D721Med (cell line): ENCODE data around the gene TMEM117.
"Not testable (repeated sequence)": the region's sequence is repeated elsewhere in the genome, so short reads cannot be mapped to it uniquely, and the experiment has no call there.

Experiments
- DNase-seq: peaks from one replicate; pipeline ENCODE4 v3.0.0; 2011; ENCODE audit warnings: low spot score; ENCODE audit not compliant: insufficient read length
- FAIRE-seq: peaks from 2 replicates; lab custom pipeline; 2011; peaks lifted over from hg19 to GRCh38; lab: Jason Lieb, UNC
- CTCF ChIP-seq: IDR thresholded peaks from 2 replicates; pipeline ENCODE4 v1.5.1; 2012; ENCODE audit warnings: mild to moderate bottlenecking, control low read depth; ENCODE audit not compliant: insufficient read depth; ENCODE audit errors: missing control alignments

The TMEM117 gene

GRCh38 chr12:44029194-44029593 is 193.3 kb downstream of the TMEM117 start:
- no peak for FAIRE-seq
- TF ChIP-seq CTCF: no peak
- no peak for DNase-seq

DNA sequence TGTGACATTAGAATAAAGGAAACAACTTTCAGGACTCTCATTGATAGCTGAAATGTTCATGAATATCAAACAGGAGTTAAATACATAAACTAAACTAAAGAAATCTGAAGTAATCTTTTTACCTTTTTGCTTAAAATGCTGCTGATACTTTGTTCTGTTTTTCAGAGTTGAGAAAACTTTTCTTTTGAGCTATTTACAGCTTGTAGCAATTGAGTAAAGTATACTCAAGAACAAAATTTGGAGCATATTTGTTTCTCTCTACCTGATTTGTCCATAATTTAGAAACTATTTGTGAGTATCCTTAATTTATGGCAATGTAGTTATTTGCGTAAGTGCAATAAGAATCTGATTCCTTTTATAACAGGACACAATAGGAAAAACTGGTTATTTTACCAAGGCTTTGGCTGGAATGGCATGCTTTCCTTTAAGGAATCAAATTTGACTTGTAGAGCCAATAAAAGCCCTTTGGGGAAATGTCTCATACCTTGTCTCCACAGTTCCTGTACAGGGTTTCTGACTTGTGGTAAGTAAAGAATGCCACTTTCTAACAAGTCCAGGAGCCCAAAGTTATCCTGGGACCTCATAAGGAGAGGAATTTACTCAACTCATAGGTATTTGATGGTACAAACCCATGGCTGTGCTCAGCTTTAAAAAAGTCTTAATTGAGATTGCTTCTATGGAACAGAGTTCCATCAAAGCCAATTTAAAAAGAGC is 195.7 kb downstream of the TMEM117 start:
- no peak for FAIRE-seq
- DNase-seq: no peak
- TF ChIP-seq CTCF: no peak

DNA sequence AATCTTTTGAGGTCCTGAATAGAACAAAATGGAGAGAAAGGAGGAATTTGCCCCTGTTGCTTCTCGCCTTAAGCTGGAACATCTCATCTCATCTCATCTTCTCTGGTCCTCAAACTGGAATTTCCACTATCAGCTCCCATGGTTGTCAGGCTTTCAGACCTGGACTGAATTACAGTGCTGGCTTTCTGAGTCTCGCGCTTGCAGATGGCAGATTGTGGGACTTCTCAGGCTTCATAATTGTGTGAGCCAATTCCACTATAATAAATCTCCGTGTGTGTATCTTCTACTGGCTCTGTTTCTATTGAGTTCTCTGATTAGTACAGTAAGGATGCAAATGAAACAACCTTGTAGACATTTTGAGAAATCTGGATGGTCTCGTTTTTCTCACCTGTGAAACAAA is 199.0 kb downstream of the TMEM117 start:
- FAIRE-seq: no peak
- TF ChIP-seq CTCF: no peak
- no peak for DNase-seq

GRCh38 chr12:44036875-44037443 is 201.1 kb downstream of the TMEM117 start:
- DNase-seq (no peak), FAIRE-seq (no peak)
- TF ChIP-seq CTCF: no peak

GRCh38 chr12:44038411-44038810 is 202.5 kb downstream of the TMEM117 start:
- TF ChIP-seq CTCF: no peak
- no peak for DNase-seq
- no peak for FAIRE-seq

- DNase-seq: not testable (repeated sequence)
These were observed 208.6 kb downstream of the TMEM117 start for GRCh38 chr12:44044491-44044890.

GRCh38 chr12:44046732-44047417 is 211.0 kb downstream of the TMEM117 start:
- FAIRE-seq (no peak), DNase-seq (no peak)
- no peak for TF ChIP-seq CTCF

More at GRCh38 chr12:44044491-44044890, 208.6 kb downstream of the TMEM117 start:
- FAIRE-seq: not testable (repeated sequence)
